Omental fat pad (tissue), 4 donors: Measurements from ENCODE around the gene PAK1. TPM values are rescaled to one million over a fixed set of nuclear protein-coding genes. Genes with fewer than 3 reads are reported as not detected.

Experiments used
- ATAC-seq: fragments of 150-250 bp; one replicate; pipeline ENCODE4 v1.9.1; 2016; ENCODE audit warnings: mild to moderate bottlenecking, moderate library complexity; ENCODE audit not compliant: low FRiP score
- DNase-seq: peaks from one replicate; pipeline ENCODE4 v3.0.0-alpha.2; 2019; ENCODE audit warnings: low spot score
- total RNA-seq, 4 donors: library from RNA; depleted of rRNA; stranded (reverse); fragments of >200 nt; gene quantifications; one replicate each; pipeline ENCODE4 v1.1.0, GENCODE V29; 2016
- TF ChIP-seq, protein P1 (sequence below), 3 donors: fragments of 450-650 bp; IDR thresholded peaks; one replicate each; pipeline ENCODE4 v1.5.1; 2016 to 2017; ENCODE audit warnings: antibody characterized with exemption in 3 of 3, mild to moderate bottlenecking in 3 of 3, moderate library complexity in 2 of 3

The PAK1 gene
- total RNA-seq, 4 donors from 2014 or later: 17.7 to 36.7 (median 22.3) TPM

DNA sequence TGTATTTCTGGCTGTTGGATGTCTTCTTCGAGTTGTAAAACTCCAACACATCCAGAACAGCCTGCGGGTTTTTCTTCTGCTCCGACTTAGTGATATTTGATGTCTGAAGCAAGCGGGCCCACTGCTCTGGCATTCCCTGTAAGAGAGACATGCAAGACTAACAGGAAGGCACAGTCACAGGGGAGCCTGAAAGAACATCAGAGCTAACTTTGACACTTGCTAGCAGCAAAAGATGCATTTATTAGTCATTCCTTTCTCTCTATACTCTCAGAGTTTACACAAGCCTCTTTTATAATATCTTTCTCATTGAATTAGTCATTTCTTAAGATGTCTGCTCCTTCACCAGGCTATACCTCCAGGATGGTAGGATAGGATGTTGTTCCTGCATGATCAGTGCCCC lies 94.6 kb downstream of the PAK1 start:
- TF ChIP-seq, protein P1, sequence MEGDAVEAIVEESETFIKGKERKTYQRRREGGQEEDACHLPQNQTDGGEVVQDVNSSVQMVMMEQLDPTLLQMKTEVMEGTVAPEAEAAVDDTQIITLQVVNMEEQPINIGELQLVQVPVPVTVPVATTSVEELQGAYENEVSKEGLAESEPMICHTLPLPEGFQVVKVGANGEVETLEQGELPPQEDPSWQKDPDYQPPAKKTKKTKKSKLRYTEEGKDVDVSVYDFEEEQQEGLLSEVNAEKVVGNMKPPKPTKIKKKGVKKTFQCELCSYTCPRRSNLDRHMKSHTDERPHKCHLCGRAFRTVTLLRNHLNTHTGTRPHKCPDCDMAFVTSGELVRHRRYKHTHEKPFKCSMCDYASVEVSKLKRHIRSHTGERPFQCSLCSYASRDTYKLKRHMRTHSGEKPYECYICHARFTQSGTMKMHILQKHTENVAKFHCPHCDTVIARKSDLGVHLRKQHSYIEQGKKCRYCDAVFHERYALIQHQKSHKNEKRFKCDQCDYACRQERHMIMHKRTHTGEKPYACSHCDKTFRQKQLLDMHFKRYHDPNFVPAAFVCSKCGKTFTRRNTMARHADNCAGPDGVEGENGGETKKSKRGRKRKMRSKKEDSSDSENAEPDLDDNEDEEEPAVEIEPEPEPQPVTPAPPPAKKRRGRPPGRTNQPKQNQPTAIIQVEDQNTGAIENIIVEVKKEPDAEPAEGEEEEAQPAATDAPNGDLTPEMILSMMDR (IDR thresholded peaks at IDR 0.05): no peak
- no peak for DNase-seq
- ATAC-seq: no peak

DNA sequence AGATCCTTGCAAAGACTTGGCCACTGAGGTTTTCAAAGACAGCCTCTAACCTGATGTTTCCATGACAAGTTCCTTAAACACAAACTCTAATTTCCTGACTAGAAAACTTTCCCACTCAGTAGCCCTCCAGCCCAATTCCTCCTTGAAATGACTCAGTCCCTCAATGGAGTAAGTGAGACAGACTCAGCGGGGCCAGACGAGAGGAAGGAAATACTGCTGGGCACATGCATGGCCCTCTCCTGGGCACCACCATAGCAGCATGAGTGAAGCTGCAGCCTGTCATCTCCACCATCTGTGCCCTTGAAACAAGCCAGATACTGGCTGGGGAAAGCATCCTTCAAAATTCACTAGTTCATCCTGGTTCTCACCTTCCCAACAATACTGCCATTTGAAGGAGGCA lies 96.2 kb downstream of the PAK1 start:
- ATAC-seq (no peak), DNase-seq (no peak)
- TF ChIP-seq, protein P1 (IDR thresholded peaks at IDR 0.05): no peak

DNA sequence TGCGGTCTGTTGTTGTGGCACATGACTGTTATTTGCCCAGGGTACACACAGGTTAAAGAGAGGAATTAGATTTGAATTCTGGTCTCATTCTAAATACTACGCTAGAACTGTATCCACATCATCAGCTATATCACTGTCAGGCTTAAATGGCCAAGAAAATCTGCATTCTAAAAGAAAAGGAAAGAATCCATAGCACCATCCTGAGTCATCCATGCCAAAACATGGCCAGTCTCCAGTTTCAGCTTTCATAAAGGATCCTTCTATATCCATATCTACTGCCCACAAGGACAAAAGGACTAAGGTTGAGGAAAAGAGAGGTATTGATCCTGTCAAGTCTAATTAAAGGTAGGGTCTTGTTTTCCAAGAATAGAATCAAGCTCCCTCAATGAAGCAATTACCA lies 98.8 kb downstream of the PAK1 start:
- no peak for DNase-seq
- ATAC-seq: no peak
- TF ChIP-seq, protein P1 (IDR thresholded peaks at IDR 0.05): no peak

DNA sequence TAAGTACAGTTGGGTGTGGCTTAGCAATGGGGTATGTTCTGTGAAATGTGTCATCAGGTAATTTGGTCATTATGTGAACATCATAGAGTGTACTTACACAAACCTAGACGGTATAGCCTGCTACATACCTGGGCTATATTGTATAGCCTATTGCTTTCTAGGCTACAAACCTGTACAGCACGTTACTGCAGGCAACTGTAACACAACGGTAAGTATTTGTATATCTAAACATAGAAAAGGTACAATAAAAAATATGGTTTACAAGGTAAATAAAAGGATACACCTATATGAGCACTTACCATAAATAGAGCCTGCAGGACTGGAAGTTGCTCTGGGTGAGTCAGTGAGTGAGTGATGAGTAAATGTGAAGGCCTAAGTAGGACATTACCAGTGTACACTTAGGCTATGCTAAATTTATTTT lies 99.3 kb downstream of the PAK1 start:
- TF ChIP-seq, protein P1 (IDR thresholded peaks at IDR 0.05): no peak
- DNase-seq (no peak), ATAC-seq (no peak)

DNA sequence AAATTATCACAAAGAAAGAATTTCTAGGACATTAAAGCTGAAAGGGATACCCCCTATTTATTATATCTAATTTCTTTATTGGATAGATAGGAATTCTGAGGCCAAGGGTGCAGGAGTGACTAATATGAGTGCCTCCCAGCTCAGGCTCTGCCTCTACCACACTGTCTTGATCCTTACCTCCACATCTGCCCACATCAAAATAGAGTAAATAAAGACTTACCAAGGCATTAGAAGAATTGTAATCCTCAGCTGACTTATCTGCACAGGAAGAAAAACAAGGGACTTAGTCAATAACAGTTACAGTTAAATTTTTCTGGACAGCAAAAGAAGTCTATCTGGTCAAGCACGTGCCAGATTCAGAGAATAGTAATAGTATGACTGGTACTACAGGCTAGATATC lies 99.8 kb downstream of the PAK1 start:
- ATAC-seq (no peak), DNase-seq (no peak)
- TF ChIP-seq, protein P1 (IDR thresholded peaks at IDR 0.05): no peak

DNA sequence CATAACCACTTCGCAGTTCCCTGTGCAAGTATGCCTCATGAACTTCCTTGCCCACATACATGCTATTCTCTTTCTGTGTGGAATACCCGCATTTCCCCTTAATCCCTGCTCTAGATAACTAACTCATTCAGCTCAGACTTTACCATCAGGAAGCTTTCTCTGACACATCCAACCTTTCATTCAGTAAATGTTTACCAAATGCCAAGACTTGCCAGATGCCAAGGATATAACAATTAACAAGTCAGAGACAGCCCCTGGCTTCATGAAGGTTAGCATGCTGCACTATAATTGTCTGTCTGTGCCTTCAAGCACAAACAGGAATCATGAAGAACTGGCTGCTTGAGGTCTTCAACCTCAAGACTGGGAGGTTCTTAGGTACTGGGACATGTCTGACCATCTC lies 101.2 kb downstream of the PAK1 start:
- ATAC-seq (no peak), DNase-seq (no peak)
- TF ChIP-seq, protein P1 (IDR thresholded peaks at IDR 0.05): no peak

DNA sequence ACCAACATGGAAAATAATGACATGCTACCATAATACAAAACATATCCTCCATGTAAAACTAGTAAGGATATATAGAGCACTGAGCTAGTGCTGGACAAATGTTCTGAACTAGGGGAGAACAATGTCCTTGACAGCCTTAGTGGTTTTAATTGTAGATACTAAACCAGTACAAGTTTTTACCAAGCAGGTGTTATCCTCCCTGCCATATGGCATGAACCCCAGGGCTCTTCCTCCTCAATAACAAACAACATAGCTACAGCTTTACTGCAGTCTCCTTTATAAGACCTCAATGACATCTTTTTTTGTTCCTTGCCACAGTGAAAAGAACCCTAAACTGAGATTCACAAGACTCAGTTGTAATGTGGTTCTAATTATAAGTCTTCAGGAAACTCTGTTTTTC lies 102.2 kb downstream of the PAK1 start:
- TF ChIP-seq, protein P1 (IDR thresholded peaks at IDR 0.05): no peak

More for the DNA sequence above, 102.2 kb downstream of the PAK1 start:
- ATAC-seq (no peak), DNase-seq (no peak)
